Sigmoid colon (tissue), 4 donors: Measurements from ENCODE around the gene CORO1C.

Experiments
- CTCF ChIP-seq, 4 experiments: fragments of 450-650 bp in 3 of 4; fragments of 200-600 bp in 1 of 4; IDR thresholded peaks; one replicate each; pipeline ENCODE4 v1.5.1; 2016 to 2019; ENCODE audit warnings: antibody characterized with exemption in 4 of 4, mild to moderate bottlenecking in 3 of 4, moderate library complexity in 2 of 4
- POLR2A ChIP-seq, 2 donors: fragments of 450-650 bp; IDR thresholded peaks; one replicate each; pipeline ENCODE4 v1.6.1; 2016; ENCODE audit warnings: antibody characterized with exemption in 2 of 2, mild to moderate bottlenecking in 2 of 2, moderate library complexity in 2 of 2
- POLR2AphosphoS5 ChIP-seq, 4 donors: sonication (generic); formaldehyde crosslinking; IDR thresholded peaks; one replicate each; pipeline ENCODE4 v1.6.1; 2017; ENCODE audit warnings: antibody characterized with exemption in 4 of 4

- TF ChIP-seq CTCF (IDR thresholded peaks at IDR 0.05) (no peak), POLR2A (IDR thresholded peaks at IDR 0.05) (no peak), POLR2AphosphoS5 (IDR thresholded peaks at IDR 0.05) (no peak)
Observed at GRCh38 chr12:108724890-108725151, 6.5 kb downstream of the CORO1C start.
